AML-193 (cell line): ENCODE results near the gene TMEM181.
"Not testable (repeated sequence)": the region's sequence is repeated elsewhere in the genome, so short reads cannot be mapped to it uniquely, and the experiment has no call there.

Experiments
- DNase-seq, 2 experiments: peaks; one replicate each; lab custom pipeline; 2025; lab: John Stamatoyannopoulos, UW

Gene TMEM181

DNA sequence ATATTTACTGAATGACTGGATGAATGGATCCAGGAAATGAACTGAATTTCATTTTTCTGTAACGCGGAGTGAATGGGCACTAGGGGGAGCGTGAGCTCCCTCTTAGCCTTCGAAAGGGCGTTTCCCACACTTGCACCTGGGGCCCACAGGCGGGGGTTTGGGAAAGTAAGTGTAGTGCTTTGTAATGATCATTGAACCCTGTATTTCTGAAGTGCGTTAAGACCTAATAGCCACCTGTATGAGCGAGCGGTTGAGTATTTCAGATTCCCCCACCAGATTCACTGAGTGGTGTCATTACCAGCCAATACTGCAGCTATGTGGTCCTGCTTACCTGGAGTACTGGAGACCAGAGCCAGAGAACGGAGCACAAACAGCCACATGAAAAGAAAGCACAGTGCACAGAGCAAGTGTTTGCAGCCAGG is 100.5 kb downstream of the TMEM181 start:
- DNase-seq = peak; percentile 34 to 47

DNA sequence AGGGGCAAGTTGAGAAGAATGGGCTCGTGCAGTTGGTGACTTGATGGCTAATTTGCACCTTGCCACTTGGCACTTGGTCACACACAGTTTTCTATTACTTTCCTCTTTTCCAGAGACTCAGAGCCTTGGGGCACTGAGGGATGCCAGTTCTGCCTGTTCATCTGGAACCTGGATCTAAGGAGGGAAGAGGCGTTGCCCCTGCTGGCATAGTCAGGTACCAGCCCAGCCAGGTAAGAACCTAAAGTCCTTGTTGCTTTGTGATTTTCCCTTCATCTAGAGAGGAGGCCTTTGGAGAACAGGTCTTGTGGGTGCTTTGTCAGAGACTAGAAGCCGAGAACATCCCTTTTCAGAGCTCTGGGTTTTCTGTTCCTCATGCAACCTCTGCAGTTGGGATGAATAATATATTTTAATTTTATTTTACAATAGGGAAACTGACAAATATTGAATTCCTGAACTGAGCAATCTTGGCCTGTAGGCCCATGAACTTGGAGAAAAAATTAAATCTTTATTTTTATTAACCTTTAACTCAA is 101.3 kb downstream of the TMEM181 start:
- DNase-seq = no peak

DNA sequence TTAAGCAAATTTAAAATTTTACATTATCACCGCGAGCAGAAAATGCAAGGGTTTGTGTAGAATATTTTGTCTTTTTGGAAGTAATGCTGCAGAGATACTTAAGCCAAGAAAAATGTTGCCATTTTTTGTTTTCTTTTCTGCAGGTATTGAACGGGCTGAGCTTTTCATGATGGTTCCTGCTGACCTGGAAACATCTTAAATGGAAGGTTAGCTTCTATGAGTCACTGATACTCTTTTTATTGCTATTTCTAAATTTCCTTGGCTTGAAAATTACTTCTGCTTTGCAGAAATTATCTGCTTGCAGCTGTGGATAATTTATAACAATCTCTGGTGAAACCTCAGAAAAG is 102.7 kb downstream of the TMEM181 start:
- DNase-seq = no peak

DNA sequence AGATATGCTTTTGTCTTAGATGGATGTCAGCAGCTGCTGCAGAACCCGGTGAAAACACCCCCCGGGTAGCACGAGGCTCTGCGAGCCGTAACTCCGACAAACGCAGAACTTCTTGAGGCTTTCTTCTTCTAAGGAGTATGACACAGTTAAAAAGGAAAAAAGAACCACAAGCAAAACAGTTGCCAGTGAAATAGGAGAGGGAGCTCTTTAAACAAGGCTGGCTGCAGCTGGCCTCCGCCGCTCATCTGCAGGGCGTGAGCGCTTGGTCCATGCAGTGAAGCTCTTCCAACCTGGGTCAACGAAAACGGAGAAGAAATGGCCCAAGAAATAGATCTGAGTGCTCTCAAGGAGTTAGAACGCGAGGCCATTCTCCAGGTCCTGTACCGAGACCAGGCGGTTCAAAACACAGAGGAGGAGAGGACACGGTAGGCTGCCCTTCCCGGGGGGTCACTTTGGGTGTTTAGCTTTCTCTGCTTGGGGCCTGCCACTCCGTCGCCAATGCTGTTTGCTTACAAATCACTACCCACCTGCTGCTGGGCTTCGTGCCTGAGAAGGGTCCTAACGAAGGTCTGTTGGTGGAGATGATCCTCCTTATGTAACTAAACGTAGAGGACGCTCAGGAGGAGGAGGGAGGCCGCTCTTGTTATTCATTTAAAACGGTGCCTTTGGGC is 103.2 kb downstream of the TMEM181 start:
- DNase-seq = peak in 1 of 2 experiments; percentile 13

DNA sequence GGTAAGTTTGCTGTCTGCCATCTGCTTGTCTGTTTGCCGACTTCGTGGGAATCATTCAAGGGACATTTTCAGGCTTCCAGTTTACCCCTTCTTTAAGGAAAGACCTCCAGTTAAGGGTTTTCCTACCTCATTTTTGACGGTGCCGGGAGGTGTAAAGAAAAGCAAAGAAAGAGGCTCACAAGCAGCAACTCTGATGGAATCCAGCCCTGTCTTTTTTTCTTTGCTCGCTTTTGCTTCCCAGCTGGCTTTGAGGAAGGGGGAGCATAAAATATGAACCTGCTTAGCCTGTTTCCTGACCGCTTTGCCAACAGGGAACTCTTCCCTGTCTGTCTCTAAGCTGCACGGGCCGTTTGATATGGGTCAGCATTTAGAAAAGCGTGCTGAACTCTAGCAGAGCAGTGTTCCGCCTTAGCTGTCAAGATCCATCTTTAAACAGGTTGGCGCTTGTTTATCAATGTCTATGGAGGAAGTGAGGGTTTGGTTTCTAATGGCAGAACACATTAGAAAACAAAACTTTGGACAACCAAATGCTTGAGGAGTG is 103.8 kb downstream of the TMEM181 start:
- DNase-seq = no peak

DNA sequence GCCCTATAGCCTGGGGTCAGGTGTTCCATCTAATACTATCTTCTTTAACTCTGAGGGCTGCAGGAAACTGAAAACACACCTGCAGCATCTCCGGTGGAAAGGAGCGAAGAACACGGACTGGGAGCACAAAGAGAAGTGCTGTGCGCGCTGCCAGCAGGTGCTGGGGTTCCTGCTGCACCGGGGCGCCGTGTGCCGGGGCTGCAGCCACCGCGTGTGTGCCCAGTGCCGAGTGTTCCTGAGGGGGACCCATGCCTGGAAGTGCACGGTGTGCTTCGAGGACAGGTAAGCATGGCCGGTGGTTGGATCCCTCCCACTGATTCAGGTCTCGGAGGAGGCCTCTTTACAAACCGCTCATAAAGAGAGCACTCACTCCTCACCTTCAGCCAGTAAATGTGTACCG is 105.4 kb downstream of the TMEM181 start:
- no peak for DNase-seq

DNA sequence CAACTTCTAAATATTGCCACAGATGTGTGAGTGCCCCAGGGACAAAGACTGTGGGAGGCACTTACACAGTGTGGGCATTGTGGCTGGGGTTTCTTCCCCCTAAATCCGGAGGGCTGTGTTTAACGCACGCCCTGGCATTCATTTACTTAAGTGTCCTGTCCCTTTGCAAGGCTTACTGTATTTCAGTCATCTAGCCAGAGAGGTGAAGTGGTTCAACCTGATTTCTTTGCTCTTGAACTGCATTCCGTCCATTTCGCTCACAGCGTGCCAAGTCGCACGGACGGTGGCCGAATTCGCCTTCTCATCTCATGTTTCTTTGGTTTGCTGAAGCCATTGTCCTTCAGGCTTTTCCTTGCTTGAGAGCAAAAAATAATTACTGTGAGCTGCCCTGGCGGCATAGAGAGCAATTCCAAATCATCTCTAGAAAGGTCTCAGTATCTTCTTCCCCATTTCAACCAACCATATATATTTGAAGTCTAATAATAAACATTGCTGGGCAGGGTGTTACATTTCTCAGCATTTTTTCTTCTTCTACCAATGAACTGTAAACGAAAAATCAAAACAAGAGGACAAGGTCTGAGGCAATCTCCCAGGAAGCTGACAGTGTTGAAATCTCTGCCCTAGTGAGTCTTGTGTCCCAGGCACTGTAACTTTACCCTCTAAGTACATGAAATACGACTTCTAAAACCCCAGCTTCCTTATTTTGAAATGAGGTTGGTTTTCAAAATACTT is 106.9 kb downstream of the TMEM181 start:
- peak; percentile 100 for DNase-seq

DNA sequence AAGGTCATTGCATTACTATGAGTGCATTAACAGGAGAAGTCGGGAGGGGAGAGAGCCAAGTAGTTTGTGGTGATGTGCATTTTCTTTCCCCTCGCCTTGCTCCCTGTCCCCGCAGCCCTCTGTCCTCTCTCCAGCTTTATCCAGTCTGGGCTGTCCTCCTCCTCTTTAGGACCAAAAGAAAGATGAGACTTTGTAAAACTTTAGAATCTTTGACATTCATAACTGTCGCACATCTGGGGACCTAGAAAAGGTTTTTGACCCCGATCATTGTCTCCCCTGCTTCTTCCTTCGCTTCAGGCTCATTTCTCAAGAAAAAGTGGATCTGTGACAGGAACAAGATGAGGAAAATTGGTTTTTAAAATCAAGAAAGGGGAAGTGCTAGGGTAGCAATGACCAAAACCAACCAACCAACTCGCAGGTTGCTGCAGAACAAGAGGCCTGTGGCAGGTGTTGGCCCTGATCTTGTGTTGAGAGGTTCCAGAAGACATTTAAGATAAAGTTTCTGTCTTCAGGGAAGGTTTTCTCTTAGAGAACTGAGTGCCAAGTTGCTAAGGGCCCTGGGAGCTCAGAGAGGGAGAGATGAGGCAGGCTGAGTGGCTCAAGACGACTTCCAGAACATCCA is 107.6 kb downstream of the TMEM181 start:
- no peak for DNase-seq

DNA sequence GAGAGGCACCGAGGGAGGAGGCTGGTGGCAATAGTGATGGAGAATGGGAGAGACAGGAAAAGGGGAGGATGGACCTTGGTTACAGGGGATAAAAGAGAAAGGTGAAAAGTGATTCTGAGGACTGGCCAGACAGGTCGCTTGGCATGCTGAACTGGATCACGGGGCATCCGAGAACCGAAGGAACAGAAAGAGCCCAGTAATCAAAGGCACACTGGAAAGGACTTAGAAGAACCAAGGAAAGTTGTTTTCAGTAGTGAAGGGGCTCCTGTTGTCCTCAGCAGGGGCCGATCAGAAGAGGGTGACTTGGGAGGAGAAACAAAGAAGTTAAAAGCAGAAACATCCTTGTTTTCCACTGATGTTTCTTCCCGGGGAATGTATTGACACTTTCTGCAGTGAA is 108.8 kb downstream of the TMEM181 start:
- no peak for DNase-seq

DNA sequence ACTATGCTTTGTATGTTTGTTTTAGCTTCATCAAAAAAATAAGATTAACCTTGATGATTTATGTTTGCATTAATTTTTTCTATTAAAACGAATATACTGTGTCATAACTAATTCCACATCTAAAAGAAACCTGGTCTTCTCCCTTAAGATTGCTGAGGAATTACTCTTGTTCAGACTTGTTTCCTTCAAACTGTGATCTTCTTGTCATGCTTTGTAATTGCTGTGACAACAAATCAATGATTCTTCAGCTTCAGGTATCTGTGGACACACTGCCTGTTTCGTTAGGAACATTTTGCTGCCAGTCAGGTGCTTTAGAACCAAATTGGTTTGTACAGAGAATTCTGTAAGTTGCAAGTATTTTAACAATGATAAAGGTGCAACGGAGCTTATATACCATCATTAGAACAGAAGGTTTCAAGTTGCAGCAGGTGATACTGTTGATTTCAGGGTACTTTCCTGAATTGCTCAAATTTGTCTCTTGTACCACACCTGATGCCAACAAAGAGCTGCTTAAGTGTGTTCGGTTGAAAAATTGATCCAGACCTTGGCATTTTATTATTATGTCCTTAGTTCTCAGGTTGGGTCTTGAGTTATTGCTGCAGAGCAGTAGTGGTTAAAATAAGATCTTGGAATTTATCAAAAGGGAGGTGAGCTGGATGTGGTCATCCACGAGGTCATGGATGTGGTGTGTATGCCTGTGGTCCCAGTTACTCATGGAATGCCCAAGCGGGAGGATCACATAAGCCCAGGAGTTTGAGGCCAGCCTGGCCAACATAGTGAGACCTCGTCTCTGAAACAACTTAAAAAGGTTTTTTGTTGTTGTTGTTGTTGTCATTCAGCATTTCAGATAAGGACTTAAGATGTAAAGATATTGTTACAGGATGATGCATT is 109.5 kb downstream of the TMEM181 start:
- DNase-seq = no peak

DNA sequence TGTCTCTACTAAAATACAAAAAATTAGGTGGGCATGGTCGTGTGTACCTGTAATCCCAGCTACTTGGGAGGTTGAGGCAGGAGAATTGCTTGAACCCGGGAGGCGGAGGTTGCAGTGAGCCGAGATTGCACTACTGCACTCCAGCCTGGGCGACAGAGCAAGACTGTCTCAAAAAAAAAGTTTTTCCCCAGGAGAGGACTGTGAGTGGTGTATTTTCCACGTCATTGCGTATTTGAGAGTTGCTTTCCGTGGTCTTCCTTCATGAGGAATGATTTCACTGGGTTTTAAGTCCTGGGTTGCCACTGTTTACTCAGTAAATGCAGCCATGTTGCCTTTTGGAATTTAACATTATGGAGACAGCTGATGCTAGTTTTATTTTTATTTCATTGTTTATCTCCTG is 112.2 kb downstream of the TMEM181 start:
- DNase-seq = not testable (repeated sequence)

DNA sequence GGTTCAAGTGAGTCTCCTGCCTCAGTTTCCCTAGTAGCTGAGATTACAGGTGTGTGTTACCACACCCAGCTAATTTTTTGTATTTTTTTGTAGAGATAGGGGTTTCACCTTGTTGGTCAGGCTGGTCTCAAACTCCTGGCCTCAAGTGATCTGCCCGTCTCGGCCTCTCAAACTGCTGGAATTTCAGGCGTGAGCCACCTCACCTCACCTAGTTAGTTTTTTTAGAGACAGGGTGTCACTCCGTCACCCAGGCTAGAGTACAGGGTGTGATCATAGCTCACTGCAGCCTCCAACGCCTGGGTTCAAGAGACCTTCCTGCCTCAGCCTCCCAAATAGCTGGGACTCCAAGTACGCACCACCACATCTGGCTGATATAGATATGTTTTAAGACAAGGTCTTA is 112.8 kb downstream of the TMEM181 start:
- no peak for DNase-seq

DNA sequence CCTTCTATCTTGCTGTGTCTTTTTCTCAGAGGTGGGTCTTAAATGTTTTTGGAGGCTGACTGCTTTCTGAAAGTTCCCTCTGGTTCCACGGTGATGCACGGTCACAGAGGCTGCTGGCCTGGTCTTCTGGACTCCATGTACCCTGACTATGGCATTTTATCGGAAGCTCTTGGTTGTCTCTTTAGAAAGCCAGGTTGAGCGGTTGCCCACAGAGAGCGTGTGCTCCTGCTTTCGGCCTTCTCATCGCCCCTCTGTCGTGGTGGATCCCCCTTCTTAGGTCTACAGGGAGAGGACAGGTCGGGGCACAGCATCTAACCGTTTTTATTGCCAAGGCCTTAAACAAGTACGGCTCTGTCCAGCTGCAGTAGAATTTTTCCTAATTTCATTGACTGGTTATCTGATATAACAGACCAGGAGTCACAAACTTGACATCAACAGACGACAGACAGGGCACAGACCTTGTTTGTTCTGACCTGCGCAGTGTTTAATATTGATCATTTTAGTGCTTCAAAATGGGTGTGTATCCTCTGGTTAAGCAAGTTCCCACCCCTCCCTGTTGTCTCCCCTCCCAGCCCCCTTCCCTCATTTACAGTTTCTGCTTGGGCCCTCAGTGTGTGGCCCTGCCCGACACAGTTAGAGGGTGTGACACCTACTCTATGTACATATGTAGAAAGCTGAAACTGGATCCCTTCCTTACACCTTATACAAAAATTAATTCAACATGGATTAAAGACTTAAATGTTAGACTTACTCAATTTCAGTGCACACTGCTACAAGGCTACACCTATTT is 114.6 kb downstream of the TMEM181 start:
- no peak for DNase-seq

DNA sequence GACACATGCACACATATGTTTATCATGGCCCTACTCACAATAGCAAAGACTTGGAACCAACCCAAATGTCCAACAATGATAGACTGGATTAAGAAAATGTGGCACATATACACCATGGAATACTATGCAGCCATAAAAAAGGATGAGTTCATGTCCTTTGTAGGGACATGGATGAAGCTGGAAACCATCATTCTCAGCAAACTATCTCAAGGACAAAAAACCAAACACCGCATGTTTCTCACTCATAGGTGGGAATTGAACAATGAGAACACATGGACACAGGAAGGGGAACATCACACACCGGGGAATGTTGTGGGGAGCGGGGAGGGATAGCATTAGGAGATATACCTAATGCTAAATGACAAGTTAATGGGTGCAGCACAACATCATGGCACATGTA is 117.2 kb downstream of the TMEM181 start:
- DNase-seq = not testable (repeated sequence)

DNA sequence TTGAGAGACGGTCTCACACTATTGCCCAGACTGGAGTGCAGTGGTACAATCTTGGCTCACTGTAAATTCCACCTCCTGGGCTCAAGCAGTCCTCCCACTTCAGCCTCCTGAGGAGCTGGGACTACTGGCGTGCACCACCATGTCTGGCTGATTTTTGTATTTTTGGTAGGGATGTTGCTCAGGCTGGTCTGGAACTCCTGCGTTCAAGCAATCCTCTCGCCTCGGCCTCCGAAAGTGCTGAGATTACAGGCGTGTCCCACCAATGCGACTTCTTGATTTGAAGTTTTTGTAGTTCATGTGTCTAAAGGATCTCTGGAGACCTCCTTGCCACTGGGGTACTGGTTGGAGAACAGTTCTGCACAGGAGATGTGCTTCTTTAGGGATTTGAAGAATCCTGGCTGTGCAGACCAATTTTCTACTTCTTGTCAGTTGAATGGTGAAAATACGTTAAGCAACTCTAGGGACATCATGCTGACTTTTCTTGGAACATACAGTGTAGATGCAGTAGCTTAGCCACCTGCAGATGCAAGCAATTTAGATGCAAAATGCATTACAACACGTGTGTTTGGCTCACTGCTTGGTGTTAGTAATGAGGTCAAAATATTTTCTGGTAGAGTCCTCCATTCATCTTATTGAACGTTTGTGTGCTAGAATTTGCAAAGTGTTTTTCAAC is 118.2 kb downstream of the TMEM181 start:
- DNase-seq = no peak

DNA sequence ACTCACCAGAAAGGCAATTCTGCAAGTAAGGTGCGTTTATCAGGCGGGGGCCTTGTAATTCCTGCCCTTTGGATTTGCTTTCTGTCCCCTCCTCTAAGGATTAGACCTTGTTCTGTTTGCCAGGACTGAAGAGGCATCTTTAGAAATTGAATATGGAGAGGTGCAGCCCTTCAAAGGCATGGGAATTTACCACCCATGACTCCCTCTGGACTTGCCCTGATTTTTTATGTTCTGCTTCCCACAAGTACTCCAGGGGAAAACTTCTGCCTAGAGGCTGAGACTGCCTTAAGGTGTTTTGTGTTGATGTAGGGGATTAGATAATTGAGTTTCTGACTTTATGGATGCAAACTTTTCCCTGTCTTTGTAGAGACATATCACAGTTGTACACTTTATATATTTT is 120.1 kb downstream of the TMEM181 start:
- no peak for DNase-seq

DNA sequence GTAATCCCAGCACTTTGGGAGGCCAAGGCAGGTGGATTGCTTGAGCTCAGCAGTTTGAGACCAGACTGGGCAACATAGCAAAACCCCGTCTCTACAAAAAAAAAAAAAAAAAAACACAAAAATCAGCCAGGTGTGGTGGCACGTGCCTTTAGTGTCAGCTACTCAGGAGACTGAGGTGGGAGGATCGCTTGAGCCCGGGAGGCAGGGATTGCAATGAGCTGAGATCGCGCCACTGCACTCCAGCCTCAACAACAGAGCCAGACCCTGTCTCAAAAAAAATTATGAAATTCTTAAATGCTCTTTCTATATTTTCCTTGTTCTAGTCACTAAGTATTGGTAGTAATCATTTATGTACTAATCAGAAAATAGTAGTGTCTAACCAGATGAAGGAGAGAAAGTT is 120.6 kb downstream of the TMEM181 start:
- no peak for DNase-seq

DNA sequence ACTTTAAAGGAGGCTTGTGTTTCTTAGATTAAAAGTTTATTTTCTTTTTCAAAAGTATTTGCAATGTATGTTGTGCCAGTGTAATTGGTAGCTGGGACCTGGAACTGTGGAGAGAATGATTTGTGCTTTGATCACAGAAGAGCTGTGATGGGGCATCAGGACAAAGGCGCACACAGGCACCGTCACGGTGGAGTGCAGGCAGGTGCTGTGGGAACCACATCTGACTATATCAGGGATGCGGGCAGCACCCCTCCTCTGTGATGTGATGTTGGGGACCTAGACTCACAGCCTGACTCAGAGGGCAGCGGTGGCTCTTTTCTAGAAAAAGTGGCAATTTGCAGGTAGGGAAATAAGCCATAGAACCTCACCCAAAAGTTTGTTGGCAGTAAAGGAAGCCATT is 124.4 kb downstream of the TMEM181 start:
- no peak for DNase-seq

DNA sequence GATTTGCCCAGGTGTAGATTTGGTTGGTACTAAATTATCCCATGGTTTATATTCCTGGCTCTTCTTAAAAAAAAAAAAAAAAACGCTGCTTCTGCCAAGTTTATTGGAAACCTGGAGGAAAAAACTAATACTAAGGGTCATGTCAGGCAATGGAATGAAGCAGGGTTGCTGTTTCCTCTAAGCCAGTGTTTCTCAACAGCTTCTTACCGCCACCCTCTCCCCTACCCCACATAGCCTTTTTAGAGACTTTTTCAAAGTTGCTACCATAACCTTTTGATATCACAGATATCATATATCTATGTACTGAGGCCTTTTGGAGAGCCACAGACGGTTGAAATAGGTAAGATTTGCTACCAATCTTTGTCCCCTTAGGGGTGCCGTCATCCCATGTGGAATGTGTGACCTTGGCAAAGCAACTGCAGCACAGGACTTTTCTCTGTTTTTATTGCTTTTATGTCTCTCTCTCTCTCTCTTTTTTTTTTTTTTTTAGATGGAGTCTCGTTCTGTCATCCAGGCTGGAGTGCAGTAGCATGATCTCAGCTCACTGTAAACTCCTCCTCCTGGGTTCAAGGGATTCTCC is 124.9 kb downstream of the TMEM181 start:
- DNase-seq = no peak
